Activated T-cell treated with anti-CD3 and anti-CD28 coated beads, Interleukin-2, amount 50 U/mL, for 48 hours (primary cell): ENCODE measurements around the gene SERF2.
"Not testable (repeated sequence)": the region's sequence is repeated elsewhere in the genome, so short reads cannot be mapped to it uniquely, and the experiment has no call there.

Experiments used
- DNase-seq, 2 experiments: peaks; one replicate each; pipeline ENCODE4 v3.0.0-alpha.2; 2020

SERF2 gene

GRCh38 chr15:43794269-43795037 lies 2.3 kb downstream of the SERF2 start:
- DNase-seq: no peak

GRCh38 chr15:43795197-43795596 lies 3.1 kb downstream of the SERF2 start:
- DNase-seq: no peak

- no peak for DNase-seq
Observed at GRCh38 chr15:43795997-43796396, 3.9 kb downstream of the SERF2 start.

GRCh38 chr15:43796566-43796965 lies 4.4 kb downstream of the SERF2 start:
- DNase-seq: no peak

- no peak for DNase-seq
Observed at GRCh38 chr15:43799209-43799944, 7.3 kb downstream of the SERF2 start.

GRCh38 chr15:43799945-43800285 lies 7.8 kb downstream of the SERF2 start, which contains the start of gene SERINC4:
TSS of gene SERINC4 (minus strand) at chr15:43800220. CDS start at chr15:43799986, 234 bp downstream.
- no peak for DNase-seq

GRCh38 chr15:43800286-43801141 lies 8.4 kb downstream of the SERF2 start, which contains the start of gene HYPK:
TSS of gene HYPK (plus strand) at chr15:43800599. CDS start at chr15:43800623, 24 bp downstream.
- peak; percentile 89 to 94 for DNase-seq

- not testable (repeated sequence) for DNase-seq
Observed at GRCh38 chr15:43802676-43803075, 10.6 kb downstream of the SERF2 start.

GRCh38 chr15:43808435-43808950 lies 16.4 kb downstream of the SERF2 start:
- DNase-seq: no peak

GRCh38 chr15:43808960-43809678 lies 17.0 kb downstream of the SERF2 start:
- DNase-seq: no peak

- not testable (repeated sequence) for DNase-seq
Observed at GRCh38 chr15:43815064-43815463, 22.9 kb downstream of the SERF2 start.

GRCh38 chr15:43821505-43821904 lies 29.4 kb downstream of the SERF2 start:
- DNase-seq: no peak

GRCh38 chr15:43824302-43825246 lies 32.5 kb downstream of the SERF2 start, which contains the start of gene MFAP1:
TSS of gene MFAP1 (minus strand) at chr15:43824690. CDS start at chr15:43824569, 121 bp downstream.
- peak; percentile 89 to 91 for DNase-seq

GRCh38 chr15:43825305-43825704 lies 33.2 kb downstream of the SERF2 start:
- DNase-seq: not testable (repeated sequence)

- no peak for DNase-seq
Observed at GRCh38 chr15:43826029-43826507, 33.9 kb downstream of the SERF2 start.

- DNase-seq: peak; percentile 87 to 91
Observed at GRCh38 chr15:43826508-43827341, 34.6 kb downstream of the SERF2 start, which contains the start of gene WDR76. TSS of gene WDR76 (plus strand) at chr15:43827002. CDS start at chr15:43827033, 31 bp downstream.

- DNase-seq: no peak
Observed at GRCh38 chr15:43828061-43828657, 36.0 kb downstream of the SERF2 start.

- DNase-seq: not testable (repeated sequence)
Observed at GRCh38 chr15:43829951-43830540, 37.9 kb downstream of the SERF2 start.
